ENCODE results near the gene FBN1.

The FBN1 gene

GRCh38 chr15:48388910-48389309, 256.6 kb downstream of the FBN1 start:
- no peak for DNase-seq

- DNase-seq = peak; percentile 60
These were observed 257.3 kb downstream of the FBN1 start for GRCh38 chr15:48388016-48388851.

GRCh38 chr15:48385031-48385830, 260.3 kb downstream of the FBN1 start:
- peak; percentile 100 for DNase-seq

GRCh38 chr15:48384616-48385015, 260.9 kb downstream of the FBN1 start:
- peak; percentile 41 for DNase-seq

GRCh38 chr15:48383031-48383430, 262.5 kb downstream of the FBN1 start:
- DNase-seq = no peak

- no peak for DNase-seq
These were observed 263.6 kb downstream of the FBN1 start for GRCh38 chr15:48381861-48382260.

- no peak for DNase-seq
These were observed 265.3 kb downstream of the FBN1 start for GRCh38 chr15:48380198-48380597.

- no peak for DNase-seq
These were observed 269.7 kb downstream of the FBN1 start for GRCh38 chr15:48375767-48376166.

GRCh38 chr15:48374472-48374871, 271.0 kb downstream of the FBN1 start:
- no peak for DNase-seq

- DNase-seq = peak; percentile 93
These were observed 271.6 kb downstream of the FBN1 start for GRCh38 chr15:48373821-48374451.

GRCh38 chr15:48371961-48372360, 273.5 kb downstream of the FBN1 start:
- no peak for DNase-seq

GRCh38 chr15:48371550-48371949, 274.0 kb downstream of the FBN1 start:
- no peak for DNase-seq

- peak; percentile 87 for DNase-seq
These were observed 275.0 kb downstream of the FBN1 start for GRCh38 chr15:48370460-48370859.

GRCh38 chr15:48367483-48367882, 278.0 kb downstream of the FBN1 start:
- DNase-seq = no peak

GRCh38 chr15:48366584-48367312, 278.8 kb downstream of the FBN1 start:
- DNase-seq = no peak

GRCh38 chr15:48365575-48365974, 279.9 kb downstream of the FBN1 start:
- no peak for DNase-seq

GRCh38 chr15:48363474-48363873, 282.0 kb downstream of the FBN1 start:
- DNase-seq = no peak

- DNase-seq = peak; percentile 65
These were observed 283.8 kb downstream of the FBN1 start for GRCh38 chr15:48361685-48362084.

GRCh38 chr15:48360841-48361240, 284.7 kb downstream of the FBN1 start:
- peak; percentile 59 for DNase-seq
